Smooth muscle cell (in vitro differentiated cells): ENCODE data around the gene TSPAN31. TPM values are rescaled to one million over a fixed set of nuclear protein-coding genes. Genes with fewer than 3 reads are reported as not detected.
"Not testable (repeated sequence)": the region's sequence is repeated elsewhere in the genome, so short reads cannot be mapped to it uniquely, and the experiment has no call there.

Experiments used
- DNase-seq: peaks from one replicate; lab custom pipeline; 2025; ENCODE audit not compliant: unreplicated experiment; lab: John Stamatoyannopoulos, UW
- H2AFZ ChIP-seq: fragments of 200-600 bp; sonication (generic); 2 replicates; pipeline ENCODE4 v1.6.0; 2016; ENCODE audit warnings: antibody characterized with exemption, low read depth, mild to moderate bottlenecking
- H3F3A ChIP-seq: fragments of 200-600 bp; sonication (generic); 2 replicates; pipeline ENCODE4 v1.6.0; 2017; ENCODE audit warnings: antibody characterized with exemption, low read depth
- H3K27ac ChIP-seq: fragments of 200-600 bp; sonication (generic); 2 replicates; pipeline ENCODE4 v1.5.1; 2016; ENCODE audit warnings: low read depth, mild to moderate bottlenecking
- H3K27me3 ChIP-seq: fragments of 200-600 bp; sonication (generic); 2 replicates; pipeline ENCODE4 v1.6.1; 2016; ENCODE audit warnings: low read depth, mild to moderate bottlenecking
- H3K36me3 ChIP-seq: fragments of 200-600 bp; sonication (generic); 2 replicates; pipeline ENCODE4 v1.5.1; 2016; ENCODE audit warnings: low read depth
- H3K4me1 ChIP-seq: fragments of 200-600 bp; sonication (generic); 2 replicates; pipeline ENCODE4 v1.5.1; 2016; ENCODE audit warnings: low read depth
- H3K4me2 ChIP-seq: fragments of 200-600 bp; sonication (generic); 2 replicates; pipeline ENCODE4 v1.6.0; 2016; ENCODE audit warnings: mild to moderate bottlenecking
- H3K4me3 ChIP-seq: fragments of 200-600 bp; sonication (generic); 2 replicates; pipeline ENCODE4 v1.5.1; 2016; ENCODE audit warnings: mild to moderate bottlenecking
- H3K79me2 ChIP-seq: fragments of 200-600 bp; sonication (generic); 2 replicates; pipeline ENCODE4 v1.6.0; 2016; ENCODE audit warnings: low read depth, mild to moderate bottlenecking
- H3K9ac ChIP-seq: fragments of 200-600 bp; sonication (generic); 2 replicates; pipeline ENCODE4 v1.6.0; 2016; ENCODE audit warnings: low read depth
- H3K9me3 ChIP-seq: fragments of 200-600 bp; sonication (generic); replicated peaks from 2 replicates; pipeline ENCODE4 v1.5.1; 2016; ENCODE audit warnings: low read depth
- H4K20me1 ChIP-seq: fragments of 200-600 bp; sonication (generic); 2 replicates; pipeline ENCODE4 v1.6.0; 2016; ENCODE audit warnings: low read depth
- WGBS: methylation state at CpG from one replicate; pipeline ENCODE4 v1.1.7; 2016; ENCODE audit warnings: low lambda C conversion rate; 5-methylcytosine and 5-hydroxymethylcytosine counted together
- polyA plus RNA-seq: library from polyadenylated mRNA; unstranded; fragments of >200 nt; fragmentation: Nextera tagmentation; extraction: Ambion mirVana; gene quantifications from 2 replicates; pipeline ENCODE4 v1.2.1, GENCODE V29; 2016
- total RNA-seq: library from RNA; depleted of rRNA; stranded (reverse); fragments of >200 nt; gene quantifications from 2 replicates; pipeline ENCODE4 v1.2.3, GENCODE V29; 2014
- TF ChIP-seq, protein P1 (sequence below): fragments of 200-600 bp; sonication (generic); IDR thresholded peaks from 2 replicates; pipeline ENCODE4 v1.5.1; 2017; ENCODE audit warnings: borderline replicate concordance, mild to moderate bottlenecking, antibody characterized with exemption; ENCODE audit not compliant: insufficient read depth, poor library complexity, severe bottlenecking

Gene TSPAN31
- total and polyA plus RNA-seq, 2 experiments from 2014 or later: 55.1 to 68.0 TPM

DNA sequence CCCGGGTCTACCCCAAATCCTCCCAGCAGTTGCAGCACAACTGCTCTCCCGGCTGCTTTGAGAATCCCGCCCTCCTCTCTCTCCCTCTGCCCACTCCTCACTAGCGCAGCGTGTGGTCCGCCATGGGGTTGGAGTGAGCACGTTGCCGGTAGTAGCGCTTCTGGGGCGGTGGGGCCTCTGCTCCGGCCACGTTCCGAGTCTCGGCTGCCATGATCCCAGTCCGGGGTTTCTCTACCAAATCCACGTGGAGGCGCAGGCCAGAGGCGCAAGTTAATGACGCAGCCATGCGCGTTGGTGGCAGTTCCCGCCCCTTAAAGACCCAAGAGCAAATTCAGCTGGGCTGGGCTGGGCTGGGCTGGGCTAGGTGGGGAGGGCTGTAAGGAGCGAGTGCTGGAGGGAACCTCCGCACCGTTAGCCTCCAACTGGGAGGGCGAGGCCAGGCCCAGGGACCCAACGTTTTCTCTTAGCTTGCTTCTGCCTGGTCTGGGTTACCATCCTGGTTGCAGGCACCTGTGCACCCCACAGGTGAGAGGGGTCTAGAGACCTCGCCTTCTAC lies 27.1 kb downstream of the TSPAN31 start, which contains the start of gene METTL1:
Gene METTL1 (minus strand): TSS at position 233 of the 556 bp plus-strand sequence. CDS start 22 bp downstream, at position 211.
- Histone ChIP-seq H3K4me1 (peaks cover 8% of the 10 kb centered on the region), H3K9ac (peak within 1 kb of the TSS; percentile 91), H4K20me1 (no peaks in the 10 kb centered on the region), H3K4me2 (peak within 1 kb of the TSS; percentile 94), H3K27ac (peak within 1 kb of the TSS; percentile 95), H3K36me3 (no peaks in the 10 kb centered on the region), H3F3A (no peaks in the 10 kb centered on the region), H2AFZ (peak within 1 kb of the TSS; percentile 98), H3K9me3 (no peaks in the 10 kb centered on the region), H3K4me3 (peak within 1 kb of the TSS; percentile 88), H3K79me2 (no peaks in the 10 kb centered on the region), H3K27me3 (peaks cover 14% of the 10 kb centered on the region)
- under 1% methylated on average over 28 of the region's 28 CpGs for WGBS
- DNase-seq: peak; percentile 94
- TF ChIP-seq, protein P1, sequence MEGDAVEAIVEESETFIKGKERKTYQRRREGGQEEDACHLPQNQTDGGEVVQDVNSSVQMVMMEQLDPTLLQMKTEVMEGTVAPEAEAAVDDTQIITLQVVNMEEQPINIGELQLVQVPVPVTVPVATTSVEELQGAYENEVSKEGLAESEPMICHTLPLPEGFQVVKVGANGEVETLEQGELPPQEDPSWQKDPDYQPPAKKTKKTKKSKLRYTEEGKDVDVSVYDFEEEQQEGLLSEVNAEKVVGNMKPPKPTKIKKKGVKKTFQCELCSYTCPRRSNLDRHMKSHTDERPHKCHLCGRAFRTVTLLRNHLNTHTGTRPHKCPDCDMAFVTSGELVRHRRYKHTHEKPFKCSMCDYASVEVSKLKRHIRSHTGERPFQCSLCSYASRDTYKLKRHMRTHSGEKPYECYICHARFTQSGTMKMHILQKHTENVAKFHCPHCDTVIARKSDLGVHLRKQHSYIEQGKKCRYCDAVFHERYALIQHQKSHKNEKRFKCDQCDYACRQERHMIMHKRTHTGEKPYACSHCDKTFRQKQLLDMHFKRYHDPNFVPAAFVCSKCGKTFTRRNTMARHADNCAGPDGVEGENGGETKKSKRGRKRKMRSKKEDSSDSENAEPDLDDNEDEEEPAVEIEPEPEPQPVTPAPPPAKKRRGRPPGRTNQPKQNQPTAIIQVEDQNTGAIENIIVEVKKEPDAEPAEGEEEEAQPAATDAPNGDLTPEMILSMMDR: no peak

DNA sequence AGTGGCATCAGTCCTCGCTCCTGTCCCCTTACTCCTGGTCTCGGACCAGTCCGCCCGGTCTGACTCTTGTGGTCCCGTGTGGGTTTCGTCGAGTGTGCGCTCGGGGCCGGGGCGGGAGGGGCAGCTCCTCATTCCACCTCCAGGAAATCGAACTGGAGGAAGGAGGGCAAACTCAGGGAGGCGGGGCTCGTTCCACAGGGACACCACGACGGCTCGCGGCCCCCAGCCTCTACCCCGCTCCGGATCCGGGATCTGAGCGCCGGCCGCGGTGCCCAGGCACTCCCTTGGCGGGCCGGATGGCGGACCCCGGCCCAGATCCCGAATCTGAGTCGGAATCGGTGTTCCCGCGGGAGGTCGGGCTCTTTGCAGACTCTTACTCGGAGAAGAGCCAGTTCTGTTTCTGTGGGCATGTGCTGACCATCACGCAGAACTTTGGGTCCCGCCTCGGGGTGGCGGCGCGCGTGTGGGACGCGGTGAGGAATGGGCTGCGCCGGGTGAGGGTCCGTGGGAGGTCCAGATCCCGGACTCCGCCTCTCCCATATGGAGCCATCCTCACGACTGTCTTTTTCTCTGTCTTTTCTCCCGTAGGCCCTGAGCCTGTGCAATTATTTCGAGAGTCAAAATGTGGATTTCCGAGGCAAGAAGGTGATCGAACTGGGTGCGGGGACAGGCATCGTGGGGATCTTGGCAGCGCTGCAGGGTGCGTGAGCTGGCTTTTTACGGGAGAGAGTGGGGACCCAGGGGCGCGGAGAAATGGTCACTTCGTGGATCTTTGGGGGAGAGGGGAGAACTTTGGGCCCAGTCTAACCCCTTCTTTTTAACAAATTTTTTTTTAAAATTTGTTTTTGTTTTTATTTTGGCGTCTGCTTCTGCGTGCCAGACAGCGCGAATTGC lies 27.8 kb downstream of the TSPAN31 start, which contains the start of gene EEF1AKMT3:
Gene EEF1AKMT3 (plus strand): TSS at position 186 of the 894 bp plus-strand sequence. CDS start 111 bp downstream, at position 297.
- Histone ChIP-seq H3K4me3 (peak within 1 kb of the TSS; percentile 88), H4K20me1 (no peaks in the 10 kb centered on the region), H2AFZ (peak within 1 kb of the TSS; percentile 98), H3K9ac (peak within 1 kb of the TSS; percentile 91), H3K4me1 (peaks cover under 1% of the 10 kb centered on the region), H3F3A (no peaks in the 10 kb centered on the region), H3K79me2 (no peaks in the 10 kb centered on the region), H3K9me3 (no peaks in the 10 kb centered on the region), H3K27ac (peak within 1 kb of the TSS; percentile 95), H3K27me3 (peaks cover 7% of the 10 kb centered on the region), H3K36me3 (no peaks in the 10 kb centered on the region), H3K4me2 (peak within 1 kb of the TSS; percentile 94)
- 3% methylated on average over 64 of the region's 67 CpGs for whole genome bisulfite sequencing
- TF ChIP-seq, protein P1: no peak
- DNase-seq: peak; percentile 65

DNA sequence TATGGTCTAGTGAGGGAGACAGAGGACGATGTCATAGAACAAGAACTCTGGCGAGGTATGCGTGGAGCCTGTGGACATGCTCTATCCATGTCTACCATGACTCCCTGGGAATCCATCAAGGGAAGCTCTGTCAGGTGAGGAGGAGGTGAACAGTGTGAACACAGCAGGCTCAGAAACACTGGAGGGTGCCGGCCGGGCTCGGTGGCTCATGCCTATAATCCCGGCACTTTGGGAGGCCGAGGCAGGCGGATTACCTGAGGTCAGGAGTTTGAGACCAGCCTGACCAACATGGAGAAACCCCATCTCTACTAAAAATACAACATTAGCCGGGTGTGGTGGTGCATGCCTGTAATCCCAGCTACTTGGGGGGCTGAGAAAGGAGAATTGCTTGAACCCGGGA lies 29.8 kb downstream of the TSPAN31 start:
- not testable (repeated sequence) for DNase-seq, H3F3A ChIP-seq, H4K20me1 ChIP-seq, H2AFZ ChIP-seq, H3K27ac ChIP-seq, H3K79me2 ChIP-seq, H3K4me1 ChIP-seq, H3K4me2 ChIP-seq, H3K4me3 ChIP-seq, H3K36me3 ChIP-seq, H3K9ac ChIP-seq, H3K27me3 ChIP-seq, H3K9me3 ChIP-seq
- 97% methylated on average over 11 of the region's 11 CpGs for WGBS

DNA sequence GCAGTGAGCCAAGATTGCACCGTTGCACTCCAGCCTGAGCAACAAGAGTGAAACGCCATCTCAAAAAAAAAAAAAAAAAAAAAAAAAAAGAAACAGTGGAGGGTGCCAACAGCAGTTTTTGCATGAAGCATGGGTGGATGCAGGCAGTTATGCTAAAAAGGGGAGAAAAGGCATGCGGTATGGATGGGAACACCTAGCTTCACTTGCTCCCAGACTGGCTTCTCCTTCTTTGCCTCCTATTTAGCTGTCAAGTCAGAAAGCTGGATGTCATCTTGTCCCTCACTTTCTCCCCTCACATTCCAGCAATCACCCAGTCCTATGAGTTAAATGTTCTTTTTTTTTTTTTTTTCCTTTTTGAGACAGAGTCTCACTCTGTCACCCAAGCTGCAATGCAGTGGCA lies 30.2 kb downstream of the TSPAN31 start:
- no peak overlapping the region for H3K27ac ChIP-seq
- no peak for DNase-seq
- H4K20me1 ChIP-seq: no peaks in the 10 kb centered on the region
- H3F3A ChIP-seq: no peaks in the 10 kb centered on the region
- no peaks in the 10 kb centered on the region for H3K79me2 ChIP-seq
- H3K4me1 ChIP-seq: no peaks in the 10 kb centered on the region
- H3K4me2 ChIP-seq: no peak overlapping the region
- H3K9me3 ChIP-seq: no peaks in the 10 kb centered on the region
- 100% methylated on average over 2 of the region's 3 CpGs for WGBS
- no peaks in the 10 kb centered on the region for H3K36me3 ChIP-seq
- H3K27me3 ChIP-seq: no peaks in the 10 kb centered on the region
- H3K4me3 ChIP-seq: no peak overlapping the region
- TF ChIP-seq, protein P1: no peak
- no peak overlapping the region for H3K9ac ChIP-seq
- no peak overlapping the region for H2AFZ ChIP-seq
